Hematopoietic multipotent progenitor cell treated with erythropoietin and hydrocortisone succinate and interleukin-3 and kit ligand, for 15 days (in vitro differentiated cells): ENCODE measurements around the gene GRID1.
"Not testable (repeated sequence)": the region's sequence is repeated elsewhere in the genome, so short reads cannot be mapped to it uniquely, and the experiment has no call there.

Experiments
- DNase-seq: peaks from one replicate; pipeline ENCODE4 v3.0.0-alpha.2; 2015; ENCODE audit warnings: low spot score

GRID1 gene

DNA sequence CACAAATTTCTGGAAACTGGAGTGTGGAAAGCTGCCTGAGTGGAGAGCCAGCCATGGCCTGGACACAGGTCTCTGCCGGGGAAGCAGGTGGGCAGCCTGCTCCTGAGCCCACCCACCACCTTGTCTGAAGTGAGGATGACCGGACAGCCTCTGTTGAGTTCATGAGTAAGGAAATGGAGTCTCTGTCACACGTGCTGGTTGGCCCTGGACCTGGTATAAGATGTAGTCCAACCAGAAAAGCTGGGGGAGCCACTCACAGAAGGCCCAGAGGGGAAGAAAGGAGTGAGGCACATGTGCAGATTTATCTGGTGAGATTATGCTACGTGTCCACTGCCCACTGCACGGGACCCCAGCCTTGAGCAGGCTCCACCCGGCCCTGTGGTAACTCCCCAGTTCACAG is 383.5 kb downstream of the GRID1 start:
- DNase-seq: no peak

GRCh38 chr10:85979598-85979997 is 387.0 kb downstream of the GRID1 start:
- DNase-seq: no peak

DNA sequence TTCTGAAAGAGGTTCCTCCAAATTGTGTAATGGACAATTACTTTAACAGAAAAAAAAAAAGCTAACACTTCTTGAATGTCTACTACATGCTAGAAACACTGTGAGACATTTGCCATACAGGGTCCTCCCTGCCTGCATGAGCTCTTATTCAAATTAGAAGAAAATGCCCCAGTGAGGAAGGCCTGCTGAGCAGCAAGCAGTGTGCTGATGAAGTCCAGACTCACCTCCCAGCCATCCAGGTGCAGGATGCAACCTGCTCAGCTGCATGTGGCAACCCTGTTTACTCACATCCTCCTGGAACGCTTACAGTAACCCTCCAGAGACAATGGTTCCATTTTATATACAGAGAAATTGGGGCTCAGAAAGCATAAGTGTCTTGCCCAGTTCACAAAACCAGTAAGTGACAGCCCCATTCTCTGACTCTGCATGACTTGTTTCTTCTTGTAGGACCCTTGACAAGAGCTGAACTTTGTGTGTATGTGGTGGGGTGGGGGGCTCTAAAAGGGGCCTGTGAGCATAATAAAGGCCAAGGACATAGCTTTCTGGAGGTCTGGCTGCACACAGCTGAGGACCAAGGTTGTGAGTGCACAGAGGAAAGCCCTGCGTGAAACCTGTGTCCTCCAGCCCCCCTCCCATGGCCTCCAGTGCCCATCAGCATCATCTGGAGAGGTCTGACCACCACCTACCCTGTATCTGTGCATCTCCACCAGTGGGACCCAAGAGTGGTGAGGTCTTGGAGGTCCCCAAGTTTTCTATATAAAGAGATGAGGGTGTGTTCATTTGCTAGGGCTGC is 387.8 kb downstream of the GRID1 start:
- no peak for DNase-seq

- DNase-seq: no peak
Measured at GRCh38 chr10:85977642-85978041, 389.0 kb downstream of the GRID1 start.

- no peak for DNase-seq
Measured at GRCh38 chr10:85976267-85976793, 390.3 kb downstream of the GRID1 start.

- no peak for DNase-seq
Measured at GRCh38 chr10:85971494-85971893, 395.1 kb downstream of the GRID1 start.

DNA sequence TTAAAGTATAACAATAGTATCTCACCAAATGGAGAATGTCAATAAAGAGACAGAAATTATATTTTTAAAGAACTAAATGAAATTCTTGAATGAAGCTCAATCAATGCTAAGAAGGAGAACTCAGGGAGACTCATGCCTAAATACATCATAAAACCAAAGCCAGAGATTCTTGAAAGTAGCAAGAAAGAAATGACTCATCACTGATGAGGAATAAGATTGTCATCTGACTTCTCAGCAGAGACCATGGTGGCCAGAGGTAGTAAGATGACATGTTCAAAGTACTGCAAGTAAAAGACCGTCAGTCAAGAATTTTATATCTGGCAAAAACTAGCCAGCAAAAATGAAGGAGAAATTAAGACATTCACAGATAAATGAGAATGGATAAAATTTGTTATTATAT is 399.0 kb downstream of the GRID1 start:
- DNase-seq: no peak

GRCh38 chr10:85961479-85962067 is 405.0 kb downstream of the GRID1 start:
- no peak for DNase-seq

GRCh38 chr10:85961073-85961472 is 405.5 kb downstream of the GRID1 start:
- no peak for DNase-seq

GRCh38 chr10:85959239-85959638 is 407.4 kb downstream of the GRID1 start:
- no peak for DNase-seq

DNA sequence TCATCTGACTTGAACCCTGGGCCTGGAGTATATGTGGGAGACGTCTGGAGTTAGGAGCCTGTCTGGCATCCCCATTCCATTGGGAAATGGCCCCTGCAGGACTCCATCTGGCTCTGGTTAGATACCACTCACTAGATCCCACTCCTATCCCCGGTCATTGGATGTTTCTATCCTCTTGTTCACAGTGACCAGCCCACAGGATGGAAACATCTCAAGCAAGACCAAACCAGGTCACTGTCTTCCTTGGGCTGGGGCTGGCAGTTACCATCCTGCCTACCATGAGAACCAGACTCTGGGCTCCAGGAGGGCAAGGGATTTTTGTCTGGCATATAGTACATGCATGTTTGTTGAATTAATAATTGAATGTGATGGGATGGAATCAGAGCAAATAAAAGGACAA is 415.7 kb downstream of the GRID1 start:
- DNase-seq: no peak

DNA sequence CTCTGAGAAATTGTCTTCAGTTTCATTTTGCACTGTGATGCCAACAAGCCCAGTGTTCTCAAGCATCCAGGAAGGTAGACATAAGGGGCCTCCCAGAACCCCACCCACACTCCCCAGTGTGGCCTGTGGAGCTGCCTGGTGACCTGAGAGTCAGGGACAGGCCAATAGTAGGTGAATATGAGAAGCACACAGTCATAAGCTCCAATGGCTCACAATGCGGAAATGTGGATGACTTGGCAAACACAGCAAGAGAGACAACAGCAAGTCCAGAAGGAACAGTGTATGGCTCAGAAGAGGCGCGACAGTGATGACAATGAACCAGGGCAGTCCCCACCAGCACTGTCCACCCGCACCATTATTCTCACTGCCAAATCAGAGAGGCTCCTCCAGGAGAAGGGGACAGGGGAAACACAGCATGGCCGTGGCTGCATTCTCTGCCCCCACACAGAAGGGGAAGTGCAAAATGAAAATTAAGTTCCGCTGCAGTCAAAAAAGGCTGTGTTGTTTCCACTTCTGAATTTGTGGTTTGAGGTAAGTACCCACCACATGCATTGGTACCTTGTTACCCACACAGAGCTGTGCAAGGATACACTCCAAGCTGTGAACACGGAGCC is 419.8 kb downstream of the GRID1 start:
- no peak for DNase-seq

GRCh38 chr10:85936161-85936560 is 430.4 kb downstream of the GRID1 start:
- DNase-seq: no peak

DNA sequence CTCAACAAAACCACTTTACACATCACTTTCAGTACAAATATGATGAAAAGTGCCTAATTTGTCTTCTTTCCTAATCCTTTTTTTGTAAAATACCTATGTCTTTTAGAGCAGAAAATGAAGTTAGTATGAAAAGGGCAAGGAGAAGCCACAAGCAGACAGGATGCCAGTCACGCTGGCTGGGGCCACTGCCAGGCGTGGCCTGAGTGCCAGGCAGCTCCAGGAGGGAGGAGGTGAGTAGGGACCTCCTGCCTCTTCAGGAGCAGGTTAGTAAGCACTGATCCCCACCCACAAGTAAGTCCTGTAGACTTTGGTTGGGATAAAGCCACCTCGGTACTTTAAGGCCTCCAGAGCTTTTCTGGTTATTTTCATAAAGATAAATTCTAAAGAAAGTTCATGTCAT is 432.0 kb downstream of the GRID1 start:
- DNase-seq: no peak

GRCh38 chr10:85929993-85930392 is 436.6 kb downstream of the GRID1 start:
- not testable (repeated sequence) for DNase-seq

- no peak for DNase-seq
Measured at GRCh38 chr10:85927952-85928665, 438.5 kb downstream of the GRID1 start.

GRCh38 chr10:85926986-85927385 is 439.6 kb downstream of the GRID1 start:
- DNase-seq: no peak

DNA sequence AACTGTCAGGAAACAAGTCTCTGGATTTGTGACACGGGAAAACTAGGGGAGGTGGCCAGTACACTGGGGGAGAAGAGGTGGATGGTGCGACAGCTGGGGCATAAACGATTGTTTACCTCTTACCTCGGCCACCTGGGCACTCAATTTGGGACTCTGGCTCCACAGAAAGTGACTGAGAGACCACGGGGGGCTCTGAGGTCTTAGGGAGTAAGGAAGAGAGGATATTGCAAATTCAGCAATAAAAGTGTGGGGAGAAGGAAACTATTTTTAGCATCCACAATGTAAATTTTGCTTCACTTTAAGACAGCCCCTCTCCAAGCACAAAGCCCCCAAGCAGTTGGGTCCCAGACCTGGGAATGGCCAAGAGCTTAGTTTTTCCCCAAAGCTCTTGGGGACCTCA is 440.5 kb downstream of the GRID1 start:
- DNase-seq: no peak

DNA sequence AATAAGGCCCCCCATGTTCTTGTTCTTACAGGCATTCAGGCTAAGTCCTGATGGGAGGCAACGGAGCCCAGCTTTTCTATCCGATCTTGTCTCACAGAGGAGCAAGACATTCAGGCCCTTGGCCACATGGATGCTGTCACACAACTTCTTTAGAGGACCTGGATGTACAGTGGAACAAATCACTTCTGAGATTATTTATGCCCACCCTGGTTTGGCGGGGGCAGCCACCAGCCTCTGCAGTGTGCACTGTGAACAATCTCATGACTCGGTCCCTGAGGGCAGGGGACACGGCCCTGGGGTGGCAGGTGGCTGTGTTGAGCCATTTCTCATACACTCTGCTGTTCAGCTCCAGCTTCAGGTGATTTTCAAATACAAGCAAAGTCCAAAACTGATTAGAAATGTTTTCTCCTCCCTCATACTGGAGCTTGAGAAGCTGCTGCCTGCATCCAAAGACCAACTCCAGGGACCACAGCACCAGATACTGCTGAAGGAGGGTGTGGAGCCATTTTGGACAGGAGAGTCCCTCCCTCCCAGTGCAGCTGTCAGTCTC is 441.3 kb downstream of the GRID1 start:
- no peak for DNase-seq

DNA sequence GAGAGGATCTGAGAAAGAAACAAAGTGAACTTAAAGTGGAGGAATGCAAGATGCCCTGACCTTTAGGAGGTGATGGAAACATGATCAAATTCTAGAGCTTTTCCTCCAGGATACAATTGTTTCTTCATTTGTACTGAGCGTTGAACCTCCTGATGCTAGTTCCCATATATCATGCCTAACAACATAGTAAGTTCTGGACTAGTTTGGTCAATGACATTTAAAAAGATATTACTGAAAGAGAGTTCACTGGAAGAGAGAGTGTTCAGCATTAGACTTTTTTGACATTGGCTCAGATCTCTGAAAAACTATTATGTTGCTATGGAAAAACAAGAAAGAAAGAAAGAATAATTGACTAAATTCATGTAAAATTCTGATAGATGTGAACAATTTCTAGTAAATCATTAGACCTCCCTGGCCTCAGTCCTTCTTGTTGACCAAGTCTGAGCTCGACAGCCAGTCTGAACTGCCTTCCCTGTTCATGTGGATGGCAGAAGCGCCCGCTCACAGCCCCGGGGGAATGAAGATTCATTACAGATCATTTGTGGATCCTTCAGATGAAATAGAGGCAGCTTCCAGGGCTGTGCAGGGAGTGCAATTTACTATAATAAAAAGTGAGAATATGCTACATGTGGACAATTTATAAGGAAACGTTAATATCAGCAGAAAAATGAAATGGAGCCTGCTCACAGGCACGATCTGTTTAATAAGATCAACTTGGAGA is 442.1 kb downstream of the GRID1 start:
- DNase-seq: no peak

- no peak for DNase-seq
Measured at GRCh38 chr10:85922356-85923129, 444.1 kb downstream of the GRID1 start.
